HT-29 (cell line): Measurements from ENCODE around the gene MED23. TPM values are rescaled to one million over a fixed set of nuclear protein-coding genes. Genes with fewer than 3 reads are reported as not detected.

ENCODE experiments used
- small RNA-seq: library from RNA; depleted of rRNA; stranded (forward); fragments of <200 nt; gene quantifications from one replicate; pipeline ENCODE3, GENCODE V24; 2014
- total RNA-seq: library from RNA; depleted of rRNA; stranded (reverse); fragments of >200 nt; shearing (Covaris generic); gene quantifications from 2 replicates; pipeline ENCODE4 v1.2.3, GENCODE V29; 2014; rRNA removed

MED23 gene
- total RNA-seq, 1 experiment from 2014 or later, result 6.7 TPM

Small RNA genes within 50 kb of the gene (small RNA-seq; reads per million reads assigned to genes)
- gene RNU4-18P, result not detected

Other genes with a start within 250 kb of the MED23 start
- not detected in 2 replicates for gene ARG1, start 55.0 kb downstream of the MED23 start, total RNA-seq
- not detected in 2 replicates for gene ENPP3, start 9.1 kb upstream of the MED23 start, total RNA-seq
- not detected in 2 replicates for gene OR2A4, start 73.2 kb upstream of the MED23 start, total RNA-seq
- gene CTAGE9, start 82.8 kb upstream of the MED23 start, total RNA-seq, result not detected in 2 replicates
- 0.03 and 0.33 TPM in 2 replicates for gene ENPP1, start 179.8 kb upstream of the MED23 start, total RNA-seq